Endothelial cell of umbilical vein (primary cell): ENCODE results near the gene CTIF.

ENCODE experiments used
- CTCF ChIP-seq, 2 donors: IDR thresholded peaks; 1 replicate in 1 of 2; 2 replicates in 1 of 2; pipeline ENCODE4 v1.5.1; 2011; ENCODE audit warnings: low read length in 2 of 2, mild to moderate bottlenecking in 2 of 2, moderate library complexity in 2 of 2, control low read depth in 1 of 2, inconsistent platforms in 1 of 2, low read depth in 1 of 2; ENCODE audit not compliant: insufficient read depth in 1 of 2; ENCODE audit errors: extremely low read depth in 1 of 2
- EZH2 ChIP-seq: IDR thresholded peaks from 2 replicates; pipeline ENCODE4 v1.6.1; 2012; ENCODE audit warnings: borderline replicate concordance, low read depth, mild to moderate bottlenecking, moderate library complexity, low read length, inconsistent platforms; ENCODE audit not compliant: severe bottlenecking
- JUN ChIP-seq: IDR thresholded peaks from 2 replicates; pipeline ENCODE4 v1.6.1; 2011; ENCODE audit warnings: borderline replicate concordance, low read depth; ENCODE audit not compliant: insufficient read length, insufficient read depth
- POLR2A ChIP-seq: IDR thresholded peaks from 2 replicates; pipeline ENCODE4 v1.6.1; 2012; ENCODE audit warnings: low read depth, mild to moderate bottlenecking, control low read depth, low read length

GRCh38 chr18:48794251-48794970 is 255.6 kb downstream of the CTIF start:
- no peak for TF ChIP-seq POLR2A
- no peak for TF ChIP-seq CTCF (IDR thresholded peaks at IDR 0.05; ENCODE audit: extremely low read depth in 1 of 2, insufficient read depth in 1 of 2, low read depth in 1 of 2, low read length in 2 of 2)
- no peak for TF ChIP-seq EZH2
- no peak for TF ChIP-seq JUN
